PC-9 (cell line): ENCODE results near the gene WDR11. TPM values are rescaled to one million over a fixed set of nuclear protein-coding genes. Genes with fewer than 3 reads are reported as not detected.

Experiments
- BruUV-seq: library from RNA; stranded (reverse); fragments of 400-500 nt; replicated peaks from 2 replicates; lab custom pipeline; 2021; lab: Mats Ljungman, UMichigan
- CTCF ChIA-PET: fragments of 300-600 bp; sonication (Branson Sonifier 250); formaldehyde crosslinking; loops from one replicate; lab custom pipeline; 2022; ENCODE audit warnings: antibody characterized with exemption; lab: Charles Lee
- POLR2A ChIA-PET: fragments of 300-600 bp; sonication (Branson Sonifier 250); formaldehyde crosslinking; loops from one replicate; lab custom pipeline; 2022; ENCODE audit warnings: antibody characterized with exemption; ENCODE audit not compliant: unreplicated experiment; lab: Charles Lee
- DNase-seq, 2 experiments: peaks; one replicate each; pipeline versions ENCODE4 v3.0.0 to v3.0.0-alpha.2; 2015 to 2022; ENCODE audit warnings: mixed read lengths in 1 of 2
- H2AFZ ChIP-seq: fragments of 200-600 bp; sonication (generic); 2 replicates; pipeline ENCODE4 v1.8.1; 2017; ENCODE audit warnings: antibody characterized with exemption
- H3F3A ChIP-seq: fragments of 200-600 bp; sonication (generic); 2 replicates; pipeline ENCODE4 v1.8.1; 2017; ENCODE audit warnings: antibody characterized with exemption, mild to moderate bottlenecking, low read depth; ENCODE audit not compliant: insufficient read depth
- H3K27ac ChIP-seq: fragments of 200-600 bp; sonication (generic); 2 replicates; pipeline ENCODE4 v1.6.1; 2016; ENCODE audit warnings: mixed run types
- H3K27me3 ChIP-seq: fragments of 200-600 bp; sonication (generic); 2 replicates; pipeline ENCODE4 v1.6.1; 2016; ENCODE audit warnings: low read depth, mixed run types; ENCODE audit not compliant: insufficient read depth
- H3K36me3 ChIP-seq: fragments of 200-600 bp; sonication (generic); 2 replicates; pipeline ENCODE4 v1.6.1; 2016; ENCODE audit warnings: low read depth, mixed run types
- H3K4me1 ChIP-seq: fragments of 200-600 bp; sonication (generic); replicated peaks from 2 replicates; pipeline ENCODE4 v1.6.1; 2016; ENCODE audit warnings: mixed run types; ENCODE audit not compliant: insufficient read depth
- H3K4me2 ChIP-seq: fragments of 200-600 bp; sonication (generic); 2 replicates; pipeline ENCODE4 v1.6.1; 2017; ENCODE audit warnings: mixed run types
- H3K4me3 ChIP-seq: fragments of 200-600 bp; sonication (generic); 2 replicates; pipeline ENCODE4 v1.6.1; 2016; ENCODE audit warnings: mixed run types
- H3K79me2 ChIP-seq: fragments of 200-600 bp; sonication (generic); 2 replicates; pipeline ENCODE4 v1.6.1; 2017; ENCODE audit warnings: low read depth, mixed run types
- H3K9me2 ChIP-seq: fragments of 200-600 bp; sonication (generic); 2 replicates; pipeline ENCODE4 v1.8.1; 2017; ENCODE audit warnings: mild to moderate bottlenecking; ENCODE audit not compliant: insufficient read depth
- H3K9me3 ChIP-seq: fragments of 200-600 bp; sonication (generic); 2 replicates; pipeline ENCODE4 v1.8.1; 2016; ENCODE audit warnings: low read depth; ENCODE audit not compliant: insufficient read depth
- H4K20me1 ChIP-seq: fragments of 200-600 bp; sonication (generic); 2 replicates; pipeline ENCODE4 v1.8.1; 2017; ENCODE audit not compliant: insufficient read depth
- EZH2 ChIP-seq: fragments of 200-600 bp; sonication (generic); IDR thresholded peaks from 2 replicates; pipeline ENCODE4 v1.8.0; 2017; ENCODE audit warnings: antibody characterized with exemption, low read depth
- intact Hi-C: fragments of 100-400 bp; cut with micrococcal nuclease; formaldehyde crosslinking; loops from one replicate; pipeline ENCODE4 v1.10.0; 2022; ENCODE audit not compliant: unreplicated experiment
- total RNA-seq: library from RNA; stranded (reverse); gene quantifications from 2 replicates; pipeline ENCODE4 v1.2.3, GENCODE V29; 2021
- TF ChIP-seq, protein P1 (sequence below): fragments of 200-600 bp; sonication (generic); conservative IDR thresholded peaks from 2 replicates; pipeline ENCODE4 v1.6.1; 2017; ENCODE audit warnings: mixed run types, antibody characterized with exemption, mild to moderate bottlenecking, moderate library complexity

Gene WDR11
- total RNA-seq, 1 experiment from 2014 or later, result 27.4 TPM

DNA sequence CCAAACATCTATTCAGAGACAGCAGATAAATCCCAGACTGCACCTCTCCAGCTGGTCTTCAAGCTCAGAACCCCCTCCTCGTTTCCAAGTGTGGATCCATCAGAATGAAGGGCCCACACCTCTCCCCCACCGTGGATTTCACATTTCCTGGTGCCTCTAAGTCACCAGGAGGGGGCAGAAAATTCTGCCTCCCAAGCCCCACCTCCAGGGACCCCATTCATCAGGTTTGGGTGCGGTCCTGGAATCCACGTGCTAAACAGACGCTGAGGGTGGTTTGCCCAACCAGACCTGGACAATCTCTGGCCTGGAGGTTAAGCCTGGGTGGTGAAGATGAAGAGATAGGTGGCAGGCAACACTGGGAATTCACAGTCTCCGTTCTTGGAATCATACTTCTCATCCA is 92.4 kb downstream of the WDR11 start:
- ChIA-PET POLR2A (no interaction called here), CTCF (no interaction called here)
- intact Hi-C loops, result loop anchor here (2.0 to 10.0 kb wide), 4 partner anchors 661 to 957 kb away; no protein-coding TSS in a partner anchor
- DNase-seq, result no peak
- Histone ChIP-seq H3F3A (no peaks in the 10 kb centered on the region), H3K4me3 (no peak overlapping the region), H3K9me3 (no peaks in the 10 kb centered on the region), H3K79me2 (no peaks in the 10 kb centered on the region), H3K9me2 (no peaks in the 10 kb centered on the region), H3K4me1 (no peaks in the 10 kb centered on the region), H3K4me2 (no peak overlapping the region), H2AFZ (no peak overlapping the region), H3K27me3 (peaks cover 32% of the 10 kb centered on the region), H3K36me3 (no peaks in the 10 kb centered on the region), H3K27ac (no peak overlapping the region), H4K20me1 (no peaks in the 10 kb centered on the region)
- no TSS peak for BruUV-seq
- TF ChIP-seq EZH2, result no peak
- TF ChIP-seq, protein P1, sequence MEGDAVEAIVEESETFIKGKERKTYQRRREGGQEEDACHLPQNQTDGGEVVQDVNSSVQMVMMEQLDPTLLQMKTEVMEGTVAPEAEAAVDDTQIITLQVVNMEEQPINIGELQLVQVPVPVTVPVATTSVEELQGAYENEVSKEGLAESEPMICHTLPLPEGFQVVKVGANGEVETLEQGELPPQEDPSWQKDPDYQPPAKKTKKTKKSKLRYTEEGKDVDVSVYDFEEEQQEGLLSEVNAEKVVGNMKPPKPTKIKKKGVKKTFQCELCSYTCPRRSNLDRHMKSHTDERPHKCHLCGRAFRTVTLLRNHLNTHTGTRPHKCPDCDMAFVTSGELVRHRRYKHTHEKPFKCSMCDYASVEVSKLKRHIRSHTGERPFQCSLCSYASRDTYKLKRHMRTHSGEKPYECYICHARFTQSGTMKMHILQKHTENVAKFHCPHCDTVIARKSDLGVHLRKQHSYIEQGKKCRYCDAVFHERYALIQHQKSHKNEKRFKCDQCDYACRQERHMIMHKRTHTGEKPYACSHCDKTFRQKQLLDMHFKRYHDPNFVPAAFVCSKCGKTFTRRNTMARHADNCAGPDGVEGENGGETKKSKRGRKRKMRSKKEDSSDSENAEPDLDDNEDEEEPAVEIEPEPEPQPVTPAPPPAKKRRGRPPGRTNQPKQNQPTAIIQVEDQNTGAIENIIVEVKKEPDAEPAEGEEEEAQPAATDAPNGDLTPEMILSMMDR, result no peak

DNA sequence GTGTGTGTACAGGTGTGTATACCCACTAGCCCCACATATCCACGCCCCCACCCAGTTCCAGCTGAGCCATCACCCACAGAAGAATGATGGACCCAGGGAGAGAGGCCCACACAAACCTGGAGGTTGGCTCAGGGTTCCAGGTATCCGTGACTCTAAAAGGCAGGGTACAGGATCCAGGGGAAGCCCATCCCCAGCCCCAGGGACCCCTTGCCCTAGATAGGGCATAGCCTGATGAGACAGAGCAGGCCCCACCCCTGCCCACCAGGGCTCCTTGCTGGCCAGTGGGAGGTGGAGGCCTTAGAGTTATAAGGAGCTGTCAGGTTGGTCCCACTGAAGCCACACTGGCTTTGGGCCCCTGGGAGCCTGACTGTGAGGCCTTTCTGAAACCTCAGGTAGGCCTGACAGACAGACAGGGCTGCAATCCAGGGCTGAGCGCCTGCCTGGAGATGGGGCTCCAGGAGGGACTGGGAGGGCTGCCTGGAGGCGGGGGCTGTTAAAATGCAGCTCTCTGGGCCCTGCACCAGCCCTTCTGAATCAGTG is 93.5 kb downstream of the WDR11 start:
- POLR2A ChIA-PET, result no interaction called here

DNA sequence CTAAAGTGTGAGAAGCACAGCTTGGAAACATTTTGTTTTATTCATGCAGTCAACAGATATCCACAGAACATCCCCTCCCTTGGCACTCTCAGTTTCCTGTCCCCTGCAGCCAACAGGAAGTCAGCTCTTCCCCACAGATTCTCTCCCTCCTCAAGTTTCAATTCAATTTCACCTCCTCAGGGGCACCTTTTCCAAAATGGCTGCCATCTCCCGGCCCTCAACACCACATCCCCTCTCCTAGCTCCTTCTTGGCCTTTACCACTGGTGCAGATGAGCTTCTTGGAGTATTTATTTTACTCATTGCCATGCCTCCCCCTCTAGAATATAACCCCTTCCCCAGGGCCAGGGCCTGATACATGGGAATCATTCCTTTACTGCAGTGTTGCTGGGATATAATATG is 94.0 kb downstream of the WDR11 start:
- Histone ChIP-seq H3K4me3 (no peak overlapping the region), H3K27ac (no peak overlapping the region), H3K9me2 (no peaks in the 10 kb centered on the region), H3F3A (no peaks in the 10 kb centered on the region), H3K27me3 (peaks cover 31% of the 10 kb centered on the region), H3K9me3 (no peaks in the 10 kb centered on the region), H3K36me3 (no peaks in the 10 kb centered on the region), H4K20me1 (no peaks in the 10 kb centered on the region), H3K79me2 (no peaks in the 10 kb centered on the region), H3K4me2 (no peak overlapping the region), H2AFZ (no peak overlapping the region), H3K4me1 (no peaks in the 10 kb centered on the region)
- BruUV-seq, result no TSS peak
- intact Hi-C loops, result loop anchor here (10.0 kb wide), 1 partner anchor 660 kb away; no protein-coding TSS in a partner anchor
- no peak for DNase-seq
- TF ChIP-seq, protein P1, result no peak
- TF ChIP-seq EZH2, result no peak
- ChIA-PET CTCF (no interaction called here), POLR2A (no interaction called here)

More for the DNA sequence above, 93.5 kb downstream of the WDR11 start:
- DNase-seq, result no peak
- CTCF ChIA-PET, result no interaction called here
- Histone ChIP-seq H3K27ac (no peak overlapping the region), H3K4me3 (no peak overlapping the region), H3K4me1 (no peaks in the 10 kb centered on the region), H3K79me2 (no peaks in the 10 kb centered on the region), H3K9me2 (no peaks in the 10 kb centered on the region), H3K27me3 (peaks cover 26% of the 10 kb centered on the region), H3K9me3 (no peaks in the 10 kb centered on the region), H3K4me2 (no peak overlapping the region), H2AFZ (no peak overlapping the region), H3K36me3 (no peaks in the 10 kb centered on the region), H4K20me1 (no peaks in the 10 kb centered on the region), H3F3A (no peaks in the 10 kb centered on the region)
- BruUV-seq, result no TSS peak
- intact Hi-C loops, result loop anchor here (5.0 to 10.0 kb wide), 2 partner anchors 660 to 943 kb away; no protein-coding TSS in a partner anchor
- TF ChIP-seq EZH2, result no peak
- TF ChIP-seq, protein P1, result no peak
